Mononuclear cell (primary cell): ENCODE data around the gene FLRT3. TPM values are rescaled to one million over a fixed set of nuclear protein-coding genes. Genes with fewer than 3 reads are reported as not detected.

Experiments used
- H3K27me3 ChIP-seq: 2 replicates; pipeline ENCODE4 v1.6.0; 2011; ENCODE audit warnings: low read length, control low read depth; ENCODE audit not compliant: insufficient read depth
- H3K4me1 ChIP-seq: 2 replicates; pipeline ENCODE4 v1.5.1; 2011; ENCODE audit warnings: mild to moderate bottlenecking, low read length, control low read depth; ENCODE audit not compliant: insufficient read depth
- H3K4me3 ChIP-seq: 2 replicates; pipeline ENCODE4 v1.5.1; 2011; ENCODE audit warnings: mild to moderate bottlenecking, low read length, moderate library complexity
- H3K9me3 ChIP-seq: 2 replicates; pipeline ENCODE4 v1.5.1; 2011; ENCODE audit warnings: low read depth, mild to moderate bottlenecking, control low read depth, low read length
- total RNA-seq: library from RNA; depleted of rRNA; stranded (reverse); fragments of >200 nt; gene quantifications from one replicate; pipeline ENCODE4 v1.2.3, GENCODE V29; 2012

The FLRT3 gene
- total RNA-seq, 1 donor, result not detected

GRCh38 chr20:14295770-14296309, 41.6 kb downstream of the FLRT3 start:
- Histone ChIP-seq H3K9me3 (peaks cover 5% of the 10 kb centered on the region), H3K4me1 (no peaks in the 10 kb centered on the region), H3K4me3 (no peak overlapping the region), H3K27me3 (no peaks in the 10 kb centered on the region)

GRCh38 chr20:14295238-14295637, 42.2 kb downstream of the FLRT3 start:
- Histone ChIP-seq H3K9me3 (peaks cover 5% of the 10 kb centered on the region), H3K4me3 (no peak overlapping the region), H3K27me3 (no peaks in the 10 kb centered on the region), H3K4me1 (no peaks in the 10 kb centered on the region)

- Histone ChIP-seq H3K4me1 (no peaks in the 10 kb centered on the region), H3K9me3 (peaks cover 5% of the 10 kb centered on the region), H3K4me3 (no peak overlapping the region)
Observed at GRCh38 chr20:14291502-14291901, 45.9 kb downstream of the FLRT3 start.

GRCh38 chr20:14288341-14289330, 48.8 kb downstream of the FLRT3 start:
- no peak overlapping the region for H3K4me3 ChIP-seq
- H3K27me3 ChIP-seq, result no peaks in the 10 kb centered on the region
- peaks cover under 1% of the 10 kb centered on the region for H3K9me3 ChIP-seq
- no peaks in the 10 kb centered on the region for H3K4me1 ChIP-seq

More at GRCh38 chr20:14291502-14291901, 45.9 kb downstream of the FLRT3 start:
- H3K27me3 ChIP-seq, result no peaks in the 10 kb centered on the region

GRCh38 chr20:14284443-14284842, 53.0 kb downstream of the FLRT3 start:
- Histone ChIP-seq H3K27me3 (no peaks in the 10 kb centered on the region), H3K9me3 (no peaks in the 10 kb centered on the region), H3K4me1 (no peaks in the 10 kb centered on the region), H3K4me3 (no peak overlapping the region)

- no peaks in the 10 kb centered on the region for H3K9me3 ChIP-seq
- H3K27me3 ChIP-seq, result no peaks in the 10 kb centered on the region
- H3K4me1 ChIP-seq, result no peaks in the 10 kb centered on the region
- H3K4me3 ChIP-seq, result no peak overlapping the region
Observed at GRCh38 chr20:14282140-14282539, 55.3 kb downstream of the FLRT3 start.
